Body of pancreas (tissue), 4 donors: ENCODE results near the gene TCOF1. TPM values are rescaled to one million over a fixed set of nuclear protein-coding genes. Genes with fewer than 3 reads are reported as not detected.

Experiments used
- ATAC-seq: fragments of 150-250 bp; one replicate; pipeline ENCODE4 v1.9.1; 2016
- DNase-seq, 4 donors: peaks; one replicate each; pipeline ENCODE4 v3.0.0-alpha.2; 2019
- H3K27ac ChIP-seq, 4 donors: fragments of 200-600 bp; sonication (generic); 1 replicate in 3 of 4; 2 replicates in 1 of 4; pipeline versions ENCODE4 v1.5.1 to v1.6.1; 2016 to 2019; ENCODE audit warnings: mild to moderate bottlenecking in 1 of 4, mixed read lengths in 1 of 4, moderate library complexity in 1 of 4
- H3K27me3 ChIP-seq, 2 donors: fragments of 200-600 bp; sonication (generic); one replicate each; pipeline ENCODE4 v1.6.0; 2016; ENCODE audit warnings: mild to moderate bottlenecking in 1 of 2
- H3K36me3 ChIP-seq, 2 donors: fragments of 200-600 bp; sonication (generic); replicated peaks in 1 of 2; 2 replicates each; pipeline ENCODE4 v1.5.1; 2016; ENCODE audit warnings: low read depth in 2 of 2; ENCODE audit not compliant: insufficient read depth in 1 of 2
- H3K4me1 ChIP-seq: fragments of 200-600 bp; sonication (generic); one replicate; pipeline ENCODE4 v1.6.0; 2016
- H3K4me3 ChIP-seq, 2 donors: fragments of 200-600 bp; sonication (generic); 1 replicate in 1 of 2; 2 replicates in 1 of 2; pipeline ENCODE4 v1.5.1; 2016 to 2019
- H3K9me3 ChIP-seq, 3 donors: fragments of 200-600 bp; sonication (generic); 1 replicate in 2 of 3; 2 replicates in 1 of 3; pipeline ENCODE4 v1.5.1; 2016
- POLR2A ChIP-seq, 3 donors: fragments of 450-650 bp; IDR thresholded peaks; one replicate each; pipeline ENCODE4 v1.6.1; 2016; ENCODE audit warnings: antibody characterized with exemption in 3 of 3, mild to moderate bottlenecking in 2 of 3
- WGBS, 2 donors: methylation state at CpG; one replicate each; pipeline ENCODE4 v1.1.5; 2017; 5-methylcytosine and 5-hydroxymethylcytosine counted together
- intact Hi-C: fragments of 100-400 bp; cut with DNase I; formaldehyde crosslinking; loops from one replicate; pipeline ENCODE4 v1.15.1; 2023
- total RNA-seq, 2 donors: library from RNA; depleted of rRNA; stranded (reverse); fragments of >200 nt; gene quantifications; one replicate each; pipeline ENCODE4 v1.1.0, GENCODE V29; 2016
- TF ChIP-seq, protein P1 (sequence below), 7 experiments: fragments of 450-650 bp in 4 of 7; fragments of 200-600 bp in 3 of 7; sonication (generic) in 3 of 7; IDR thresholded peaks; one replicate each; pipeline ENCODE4 v1.5.1; 2016 to 2019; ENCODE audit warnings: antibody characterized with exemption in 7 of 7

TCOF1 gene, protein sequence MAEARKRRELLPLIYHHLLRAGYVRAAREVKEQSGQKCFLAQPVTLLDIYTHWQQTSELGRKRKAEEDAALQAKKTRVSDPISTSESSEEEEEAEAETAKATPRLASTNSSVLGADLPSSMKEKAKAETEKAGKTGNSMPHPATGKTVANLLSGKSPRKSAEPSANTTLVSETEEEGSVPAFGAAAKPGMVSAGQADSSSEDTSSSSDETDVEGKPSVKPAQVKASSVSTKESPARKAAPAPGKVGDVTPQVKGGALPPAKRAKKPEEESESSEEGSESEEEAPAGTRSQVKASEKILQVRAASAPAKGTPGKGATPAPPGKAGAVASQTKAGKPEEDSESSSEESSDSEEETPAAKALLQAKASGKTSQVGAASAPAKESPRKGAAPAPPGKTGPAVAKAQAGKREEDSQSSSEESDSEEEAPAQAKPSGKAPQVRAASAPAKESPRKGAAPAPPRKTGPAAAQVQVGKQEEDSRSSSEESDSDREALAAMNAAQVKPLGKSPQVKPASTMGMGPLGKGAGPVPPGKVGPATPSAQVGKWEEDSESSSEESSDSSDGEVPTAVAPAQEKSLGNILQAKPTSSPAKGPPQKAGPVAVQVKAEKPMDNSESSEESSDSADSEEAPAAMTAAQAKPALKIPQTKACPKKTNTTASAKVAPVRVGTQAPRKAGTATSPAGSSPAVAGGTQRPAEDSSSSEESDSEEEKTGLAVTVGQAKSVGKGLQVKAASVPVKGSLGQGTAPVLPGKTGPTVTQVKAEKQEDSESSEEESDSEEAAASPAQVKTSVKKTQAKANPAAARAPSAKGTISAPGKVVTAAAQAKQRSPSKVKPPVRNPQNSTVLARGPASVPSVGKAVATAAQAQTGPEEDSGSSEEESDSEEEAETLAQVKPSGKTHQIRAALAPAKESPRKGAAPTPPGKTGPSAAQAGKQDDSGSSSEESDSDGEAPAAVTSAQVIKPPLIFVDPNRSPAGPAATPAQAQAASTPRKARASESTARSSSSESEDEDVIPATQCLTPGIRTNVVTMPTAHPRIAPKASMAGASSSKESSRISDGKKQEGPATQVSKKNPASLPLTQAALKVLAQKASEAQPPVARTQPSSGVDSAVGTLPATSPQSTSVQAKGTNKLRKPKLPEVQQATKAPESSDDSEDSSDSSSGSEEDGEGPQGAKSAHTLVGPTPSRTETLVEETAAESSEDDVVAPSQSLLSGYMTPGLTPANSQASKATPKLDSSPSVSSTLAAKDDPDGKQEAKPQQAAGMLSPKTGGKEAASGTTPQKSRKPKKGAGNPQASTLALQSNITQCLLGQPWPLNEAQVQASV (N-terminal part only)
- 10 to 100 TPM; 18.9 to 23.4 TPM for total RNA-seq

DNA sequence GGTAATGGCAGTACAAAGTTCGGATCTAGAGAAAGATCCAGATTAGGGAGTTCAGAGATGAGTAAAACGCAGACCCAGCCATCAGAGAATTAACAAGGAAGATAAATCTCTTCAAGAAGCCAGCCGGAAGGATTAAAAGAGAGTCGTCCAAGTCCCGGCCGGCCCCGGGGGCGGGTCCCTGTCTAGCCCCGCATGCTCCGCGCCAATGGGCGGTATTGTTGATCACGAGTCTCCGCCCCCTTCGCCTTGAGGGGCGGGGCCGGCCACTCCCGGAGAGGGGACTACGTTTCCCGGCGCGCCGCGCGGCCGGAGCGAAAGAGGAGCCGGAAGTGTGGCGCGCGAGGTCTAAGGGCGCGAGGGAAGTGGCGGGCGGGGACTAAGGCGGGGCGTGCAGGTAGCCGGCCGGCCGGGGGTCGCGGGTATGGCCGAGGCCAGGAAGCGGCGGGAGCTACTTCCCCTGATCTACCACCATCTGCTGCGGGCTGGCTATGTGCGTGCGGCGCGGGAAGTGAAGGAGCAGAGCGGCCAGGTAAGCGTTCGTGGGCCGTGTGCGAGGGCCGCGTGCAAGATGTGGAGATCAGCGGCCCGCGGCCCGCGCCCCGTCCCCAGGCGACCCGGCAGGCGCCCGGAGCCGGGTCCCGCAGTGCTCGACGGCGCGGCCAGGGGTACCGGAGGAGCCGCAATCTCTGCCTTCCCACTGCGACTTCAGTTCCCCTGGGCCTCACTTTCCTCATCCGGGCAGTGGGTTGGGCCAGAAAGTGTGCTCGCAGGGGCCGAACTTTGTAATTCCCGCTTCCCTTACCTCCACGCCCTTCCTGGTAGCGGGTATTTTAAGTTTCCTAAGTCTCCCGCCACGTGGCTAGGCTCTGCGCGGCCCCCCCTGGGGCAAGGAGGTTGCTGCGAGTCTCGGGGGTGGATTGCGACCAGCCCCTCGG is at the start of gene TCOF1:
Gene TCOF1 (plus strand): TSS at position 372 of the 935 bp plus-strand sequence. CDS start 50 bp downstream, at position 422.
- H3K9me3 ChIP-seq, result no peaks in the 10 kb centered on the region
- TF ChIP-seq, protein P1, sequence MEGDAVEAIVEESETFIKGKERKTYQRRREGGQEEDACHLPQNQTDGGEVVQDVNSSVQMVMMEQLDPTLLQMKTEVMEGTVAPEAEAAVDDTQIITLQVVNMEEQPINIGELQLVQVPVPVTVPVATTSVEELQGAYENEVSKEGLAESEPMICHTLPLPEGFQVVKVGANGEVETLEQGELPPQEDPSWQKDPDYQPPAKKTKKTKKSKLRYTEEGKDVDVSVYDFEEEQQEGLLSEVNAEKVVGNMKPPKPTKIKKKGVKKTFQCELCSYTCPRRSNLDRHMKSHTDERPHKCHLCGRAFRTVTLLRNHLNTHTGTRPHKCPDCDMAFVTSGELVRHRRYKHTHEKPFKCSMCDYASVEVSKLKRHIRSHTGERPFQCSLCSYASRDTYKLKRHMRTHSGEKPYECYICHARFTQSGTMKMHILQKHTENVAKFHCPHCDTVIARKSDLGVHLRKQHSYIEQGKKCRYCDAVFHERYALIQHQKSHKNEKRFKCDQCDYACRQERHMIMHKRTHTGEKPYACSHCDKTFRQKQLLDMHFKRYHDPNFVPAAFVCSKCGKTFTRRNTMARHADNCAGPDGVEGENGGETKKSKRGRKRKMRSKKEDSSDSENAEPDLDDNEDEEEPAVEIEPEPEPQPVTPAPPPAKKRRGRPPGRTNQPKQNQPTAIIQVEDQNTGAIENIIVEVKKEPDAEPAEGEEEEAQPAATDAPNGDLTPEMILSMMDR (IDR thresholded peaks at IDR 0.05), result no peak
- TF ChIP-seq POLR2A (IDR thresholded peaks at IDR 0.05), result peak in 2 of 3 donors; percentile 45 to 50
- WGBS, 2 donors, result 0 to 1% methylated on average over 10 to 87 of the region's 90 CpGs
- H3K4me1 ChIP-seq, result peaks cover 23% of the 10 kb centered on the region
- peaks cover 0 to 13% of the 10 kb centered on the region in 2 donors for H3K36me3 ChIP-seq
- DNase-seq, result peak; percentile 96 to 98 (median 96)
- H3K27me3 ChIP-seq, result no peaks in the 10 kb centered on the region
- H3K27ac ChIP-seq, result peak within 1 kb of the TSS in 3 of 4 donors; percentile 23 to 61 (median 49)
- H3K4me3 ChIP-seq, result peak within 1 kb of the TSS; percentile 72 to 85
- intact Hi-C loops, result no loop called here
- peak; percentile 99 for ATAC-seq

DNA sequence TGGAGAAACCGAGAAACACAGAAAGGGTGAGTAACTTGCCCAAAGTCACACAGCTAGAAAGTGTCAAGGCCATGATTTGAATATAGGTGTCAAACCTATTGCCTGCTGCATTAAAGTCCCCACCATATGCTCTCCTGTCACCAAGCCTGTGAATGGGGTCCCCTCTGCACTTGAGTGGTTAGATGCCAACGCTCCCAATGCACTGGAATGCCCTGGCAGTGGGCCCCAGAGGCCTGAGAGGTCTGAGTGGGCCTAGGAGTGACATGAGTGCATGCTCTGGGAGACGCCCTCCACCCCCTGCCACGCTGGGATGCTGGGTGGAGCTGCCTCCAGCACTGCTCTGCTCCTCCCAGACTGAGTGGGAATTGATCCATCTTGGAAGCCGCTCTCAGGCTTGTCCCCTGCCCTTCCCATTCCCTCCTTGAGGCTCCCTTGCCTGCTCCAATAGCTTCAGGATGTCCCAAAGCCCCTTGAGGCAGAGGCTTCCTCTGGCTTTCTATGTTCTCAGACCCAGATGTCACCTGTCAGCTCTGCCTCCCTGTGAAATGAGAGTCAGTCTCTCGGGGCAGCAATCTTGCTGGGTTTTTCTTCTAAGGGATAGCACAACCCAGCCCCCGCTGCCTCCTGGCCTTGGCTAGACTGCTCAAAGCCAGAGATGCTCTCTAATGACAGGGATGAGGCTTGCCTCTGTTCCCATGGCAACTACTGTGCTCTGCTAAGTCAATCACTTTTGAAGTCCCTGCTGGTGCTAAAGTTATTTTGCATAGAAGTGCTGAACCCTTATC is 48.2 kb upstream of the TCOF1 start:
- Histone ChIP-seq H3K27me3 (no peaks in the 10 kb centered on the region), H3K4me3 (no peak overlapping the region), H3K9me3 (no peaks in the 10 kb centered on the region), H3K27ac (no peak overlapping the region), H3K36me3 (no peaks in the 10 kb centered on the region), H3K4me1 (no peaks in the 10 kb centered on the region)
- WGBS, 2 donors, result 73 to 75% methylated on average over 3 to 7 of the region's 7 CpGs
- no peak for TF ChIP-seq POLR2A (IDR thresholded peaks at IDR 0.05)
- TF ChIP-seq, protein P1 (IDR thresholded peaks at IDR 0.05), result no peak
- no peak for DNase-seq
- intact Hi-C loops, result no loop called here
- ATAC-seq, result no peak

DNA sequence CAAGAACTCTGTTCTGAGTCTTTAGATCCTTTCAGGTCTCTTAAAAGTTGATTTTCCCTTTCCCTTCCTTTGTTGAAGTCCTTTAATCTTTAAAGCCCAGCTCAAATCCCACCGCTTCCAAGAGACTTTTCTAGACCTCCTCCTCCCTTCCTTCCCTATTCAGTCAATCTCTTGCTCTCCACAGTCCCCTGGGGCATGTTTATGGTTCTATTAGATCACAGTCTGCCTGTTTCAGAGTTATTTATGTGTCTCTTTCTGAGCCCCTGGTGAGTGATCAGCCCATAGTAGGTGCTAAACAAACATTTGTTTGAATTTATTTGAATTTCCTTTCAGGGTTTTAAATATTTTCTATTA is 47.6 kb upstream of the TCOF1 start:
- no peaks in the 10 kb centered on the region for H3K4me1 ChIP-seq
- 90 to 100% methylated on average over 1 of the region's 1 CpG for WGBS, 2 donors
- no peaks in the 10 kb centered on the region for H3K36me3 ChIP-seq
- no peak for ATAC-seq
- H3K27me3 ChIP-seq, result no peaks in the 10 kb centered on the region
- H3K4me3 ChIP-seq, result no peak overlapping the region
- intact Hi-C loops, result no loop called here
- no peak for DNase-seq
- H3K27ac ChIP-seq, result no peak overlapping the region
- H3K9me3 ChIP-seq, result no peaks in the 10 kb centered on the region
- TF ChIP-seq POLR2A (IDR thresholded peaks at IDR 0.05), result no peak
- TF ChIP-seq, protein P1 (IDR thresholded peaks at IDR 0.05), result no peak
